ENCODE data around the gene WNT3.
"Not testable (repeated sequence)": the region's sequence is repeated elsewhere in the genome, so short reads cannot be mapped to it uniquely, and the experiment has no call there.

The WNT3 gene, protein sequence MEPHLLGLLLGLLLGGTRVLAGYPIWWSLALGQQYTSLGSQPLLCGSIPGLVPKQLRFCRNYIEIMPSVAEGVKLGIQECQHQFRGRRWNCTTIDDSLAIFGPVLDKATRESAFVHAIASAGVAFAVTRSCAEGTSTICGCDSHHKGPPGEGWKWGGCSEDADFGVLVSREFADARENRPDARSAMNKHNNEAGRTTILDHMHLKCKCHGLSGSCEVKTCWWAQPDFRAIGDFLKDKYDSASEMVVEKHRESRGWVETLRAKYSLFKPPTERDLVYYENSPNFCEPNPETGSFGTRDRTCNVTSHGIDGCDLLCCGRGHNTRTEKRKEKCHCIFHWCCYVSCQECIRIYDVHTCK

DNA sequence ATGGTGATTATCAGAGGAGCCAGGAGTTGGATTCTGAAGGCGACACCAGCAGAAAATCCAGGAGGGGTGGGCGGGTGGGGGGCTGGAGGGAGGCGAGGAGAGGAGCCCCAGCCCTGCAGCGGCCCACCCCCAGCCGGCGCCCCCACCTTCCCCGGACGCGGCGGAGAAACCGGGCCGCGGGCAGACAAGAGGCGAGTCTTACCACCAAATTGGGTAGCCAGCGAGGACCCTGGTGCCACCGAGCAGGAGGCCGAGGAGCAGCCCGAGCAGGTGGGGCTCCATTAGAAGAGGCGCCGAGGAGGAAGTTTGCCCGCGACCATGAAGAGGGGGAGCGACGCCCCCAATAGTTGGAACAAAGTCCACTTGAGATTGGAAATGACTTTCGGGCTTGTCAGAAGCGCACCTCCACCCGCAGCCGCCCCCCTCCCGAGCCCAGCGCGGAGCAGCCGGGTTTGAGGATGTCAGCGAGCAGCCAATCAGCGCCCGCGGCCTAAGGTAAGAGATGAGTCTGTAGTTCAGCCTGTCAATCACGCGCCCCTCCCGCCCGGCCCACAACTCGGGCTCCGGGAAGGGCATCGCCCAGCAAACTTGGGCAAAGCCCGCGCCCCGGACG is at the start of gene WNT3:
Gene WNT3 (minus strand): TSS at position 377 of the 613 bp plus-strand sequence. CDS start 95 bp downstream, at position 282.
- DNase-seq (ENCODE audit: low read depth in 2 of 2), result peak; percentile 39 to 51

DNA sequence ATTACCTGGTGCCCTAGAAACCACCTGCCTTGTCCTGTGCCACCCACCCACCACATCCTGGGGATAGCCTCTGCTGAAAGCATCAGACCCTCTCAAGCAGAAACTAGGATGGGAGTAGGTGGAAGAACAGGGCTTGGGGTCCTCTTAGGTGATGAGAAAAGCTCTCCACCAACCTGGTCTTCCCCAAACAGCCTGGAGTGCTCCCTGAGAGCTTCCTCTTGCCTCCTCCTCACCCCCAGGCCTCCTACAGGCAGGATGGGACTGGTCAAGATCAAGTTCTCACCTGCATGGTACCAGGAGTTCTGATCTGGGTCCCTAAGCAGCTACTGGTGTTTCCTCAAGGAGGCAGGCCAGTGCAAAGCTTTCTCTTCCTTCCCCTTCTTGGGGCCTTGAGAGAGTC is 48.3 kb upstream of the WNT3 start:
- DNase-seq (ENCODE audit: low read depth in 2 of 2), result no peak

DNA sequence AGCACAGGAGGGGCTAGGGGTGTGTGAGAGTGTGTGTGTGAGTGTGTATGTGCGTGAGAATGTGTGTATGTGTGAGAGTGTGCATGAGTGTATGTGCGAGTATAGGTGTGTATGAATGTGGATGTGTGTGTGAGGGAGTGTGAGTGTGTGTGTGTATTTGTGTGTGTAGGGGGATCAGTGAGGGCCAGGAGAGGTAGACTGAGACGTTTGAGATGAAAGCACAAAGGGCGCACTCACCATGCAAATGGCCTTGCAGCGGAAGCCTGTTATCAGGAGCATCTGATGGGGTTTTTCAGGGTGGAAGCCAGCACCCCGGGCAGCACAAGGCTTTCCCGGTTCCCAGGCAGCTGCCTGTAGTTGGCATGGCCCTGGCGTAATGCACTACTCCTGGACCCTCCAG is 47.8 kb upstream of the WNT3 start:
- DNase-seq (ENCODE audit: low read depth in 2 of 2), result no peak

DNA sequence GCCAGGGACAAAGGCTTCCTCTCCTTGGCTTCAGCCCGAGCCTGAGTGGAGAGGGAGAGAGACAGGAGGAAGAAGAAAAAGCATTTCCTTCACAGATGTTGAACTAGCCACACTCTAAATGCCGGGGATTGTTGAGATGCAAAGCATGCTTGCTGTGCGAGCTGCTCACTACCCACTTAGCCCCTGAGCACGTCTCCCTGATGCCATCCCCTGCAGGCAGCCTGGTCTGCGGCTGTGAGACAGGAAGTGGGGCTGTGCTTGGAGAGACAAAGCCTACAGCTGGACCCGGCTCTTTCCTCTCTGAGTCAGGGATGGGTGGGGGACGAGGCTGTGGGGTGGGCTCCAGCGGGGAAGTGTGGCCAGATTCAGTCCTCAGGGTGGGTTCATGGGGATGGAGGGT is 46.6 kb upstream of the WNT3 start:
- no peak for DNase-seq (ENCODE audit: low read depth in 2 of 2)

DNA sequence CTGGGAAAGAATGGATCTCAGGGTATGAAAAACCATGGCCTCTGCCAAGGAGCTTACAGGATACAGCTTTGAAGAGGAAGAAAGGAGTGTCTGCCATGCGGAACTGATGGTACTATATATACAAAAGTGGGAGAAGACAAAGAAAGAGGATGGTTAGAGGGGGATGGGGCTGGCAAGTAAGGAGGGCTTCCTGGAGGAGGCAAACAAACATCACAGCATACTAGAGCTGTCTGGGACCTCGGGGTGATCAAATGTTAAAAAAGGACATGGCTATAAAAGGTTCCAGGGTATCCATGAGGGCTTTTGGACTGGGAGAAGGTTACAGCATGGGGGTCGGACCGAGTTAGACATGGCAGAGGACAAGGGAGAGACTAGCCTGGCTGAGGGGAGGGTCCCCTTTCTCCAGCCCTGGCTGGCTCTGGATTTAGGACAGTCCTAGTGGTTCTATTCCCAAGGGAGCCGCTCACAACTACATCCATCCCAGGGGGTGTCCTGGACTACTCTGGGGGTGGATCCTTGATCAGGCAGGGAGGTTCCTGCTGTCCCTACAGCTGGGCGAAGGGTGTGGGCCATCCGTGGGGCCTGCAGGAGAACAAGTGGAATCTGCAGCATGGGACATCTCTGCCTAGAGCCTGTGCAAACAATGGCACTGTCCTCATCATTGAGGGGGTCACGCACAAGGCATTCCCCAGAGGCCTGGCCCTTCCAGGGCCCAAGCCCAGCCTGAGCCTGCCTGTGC is 45.1 kb upstream of the WNT3 start:
- DNase-seq (ENCODE audit: low read depth in 2 of 2), result no peak

DNA sequence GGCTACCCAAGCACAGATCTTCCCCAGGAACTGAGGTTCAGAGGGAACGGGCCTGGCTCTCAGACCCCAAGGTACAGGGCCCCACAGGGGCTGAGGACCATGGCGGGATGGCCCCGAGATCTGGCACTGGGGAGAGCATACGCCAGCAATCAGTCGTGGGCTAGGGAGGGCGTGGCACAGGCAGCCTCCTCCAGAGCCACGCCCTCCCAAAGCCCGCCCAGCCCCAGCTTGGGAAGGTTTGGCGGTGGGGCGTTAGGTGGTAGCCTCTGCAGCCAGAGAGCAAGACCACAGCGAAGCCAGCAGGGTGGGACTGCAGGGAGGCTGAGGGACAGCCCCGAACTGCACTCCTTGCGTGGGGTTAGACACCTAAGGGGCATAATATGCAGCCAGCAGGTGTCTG is 44.5 kb upstream of the WNT3 start:
- DNase-seq (ENCODE audit: low read depth in 2 of 2), result no peak

DNA sequence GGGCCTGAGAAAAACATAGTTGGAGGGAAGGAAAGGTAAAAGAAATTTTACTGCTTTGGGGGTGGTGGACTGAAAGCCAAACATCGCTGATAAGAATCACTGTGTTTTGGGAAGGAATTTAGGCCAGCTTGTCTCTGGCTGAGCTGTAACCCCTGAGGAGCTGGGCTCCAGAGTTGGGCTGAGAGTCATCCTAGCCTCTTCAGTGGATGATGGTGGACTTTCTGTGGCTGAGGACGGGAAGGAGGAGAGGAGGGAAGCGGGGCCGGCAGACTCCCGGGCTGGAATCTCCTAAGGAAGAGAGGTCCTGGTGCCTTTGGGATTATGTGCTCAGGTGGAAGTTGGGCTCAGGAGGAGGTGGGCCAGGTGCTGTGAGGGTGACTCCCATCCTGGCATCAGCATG is 41.5 kb upstream of the WNT3 start:
- no peak for DNase-seq (ENCODE audit: low read depth in 2 of 2)

DNA sequence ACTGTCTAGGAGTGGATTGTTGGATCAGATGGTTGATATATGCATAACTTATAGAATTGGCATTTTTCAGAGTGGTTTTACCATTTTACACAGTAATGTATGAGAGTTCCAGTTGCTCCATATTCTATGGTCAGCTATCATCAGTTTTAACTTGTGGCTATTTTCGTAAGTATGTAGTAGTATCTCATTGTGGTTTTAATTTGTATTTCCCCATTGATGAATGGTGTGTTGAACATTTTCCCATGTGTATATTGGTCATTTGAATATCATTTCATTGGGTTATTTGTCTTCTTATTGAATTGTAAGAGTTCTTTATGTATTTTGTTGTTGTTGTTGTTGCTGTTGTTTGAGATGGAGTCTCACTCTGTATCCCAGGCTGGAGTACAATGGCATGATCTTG is 39.1 kb upstream of the WNT3 start:
- no peak for DNase-seq (ENCODE audit: low read depth in 2 of 2)

DNA sequence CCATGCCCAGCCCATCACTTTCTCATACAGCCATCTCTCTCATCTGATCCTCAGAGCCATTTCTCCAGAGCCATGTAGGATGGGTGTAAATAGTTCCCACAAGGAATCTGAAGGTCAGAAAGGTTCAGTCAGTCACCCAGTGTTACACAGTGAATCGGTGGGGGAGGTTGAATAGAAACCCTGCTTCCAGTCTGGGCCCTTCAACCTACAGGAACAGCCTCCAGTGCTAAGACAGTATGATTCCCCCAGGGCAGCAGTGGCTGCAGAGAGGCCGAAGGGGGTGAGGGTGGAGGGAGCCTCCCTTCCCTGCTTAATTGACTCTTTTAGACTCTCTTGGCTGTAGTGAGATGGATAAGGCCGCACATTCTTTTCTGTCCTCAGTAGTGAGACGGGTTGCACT is 36.5 kb upstream of the WNT3 start:
- no peak for DNase-seq (ENCODE audit: low read depth in 2 of 2)

DNA sequence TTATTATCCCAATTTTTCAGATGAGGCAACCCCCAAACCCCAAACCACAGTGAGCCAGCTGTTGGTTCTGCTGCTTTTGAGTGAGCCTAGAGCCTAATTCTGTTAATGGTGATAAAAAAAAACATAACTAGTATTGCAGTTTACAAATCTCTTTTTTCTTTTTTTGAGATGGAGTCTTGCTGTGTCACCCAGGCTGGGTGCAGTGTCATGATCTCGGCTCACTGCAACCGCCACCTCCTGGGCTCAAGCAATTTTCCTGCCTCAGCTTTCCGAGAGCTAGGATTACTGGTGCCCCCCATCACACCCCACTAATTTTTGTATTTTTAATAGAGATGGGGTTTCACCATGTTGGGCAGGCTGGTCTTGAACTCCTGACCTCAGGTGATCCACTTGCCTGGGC is 36.0 kb upstream of the WNT3 start:
- DNase-seq (ENCODE audit: low read depth in 2 of 2), result no peak

DNA sequence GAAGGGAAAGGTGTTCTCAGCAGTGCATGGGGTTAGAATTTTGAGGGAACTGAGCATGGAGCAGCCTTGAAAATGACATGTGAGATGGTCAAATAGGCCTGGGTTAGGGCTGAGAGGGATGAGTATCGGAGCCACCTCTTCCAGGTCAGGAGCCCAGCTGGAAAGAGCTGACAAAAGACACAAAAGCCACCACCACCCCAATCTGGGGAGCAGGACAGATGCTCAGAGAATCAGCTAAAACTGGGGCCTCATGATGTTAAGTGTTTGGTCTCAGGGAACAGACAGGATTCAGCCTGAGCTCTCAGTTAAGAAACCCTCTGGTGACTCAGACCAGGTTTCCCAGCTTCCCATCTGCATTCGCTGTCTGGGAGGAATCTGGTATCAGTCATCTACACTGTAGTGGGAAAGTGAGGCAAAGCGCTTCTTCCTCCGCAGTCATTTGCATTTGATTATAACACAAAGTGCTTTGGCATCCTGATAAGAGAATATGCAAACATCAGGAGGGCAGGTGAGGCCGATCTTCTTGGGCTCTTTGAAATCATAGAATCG is 35.5 kb upstream of the WNT3 start:
- DNase-seq (ENCODE audit: low read depth in 2 of 2), result no peak

DNA sequence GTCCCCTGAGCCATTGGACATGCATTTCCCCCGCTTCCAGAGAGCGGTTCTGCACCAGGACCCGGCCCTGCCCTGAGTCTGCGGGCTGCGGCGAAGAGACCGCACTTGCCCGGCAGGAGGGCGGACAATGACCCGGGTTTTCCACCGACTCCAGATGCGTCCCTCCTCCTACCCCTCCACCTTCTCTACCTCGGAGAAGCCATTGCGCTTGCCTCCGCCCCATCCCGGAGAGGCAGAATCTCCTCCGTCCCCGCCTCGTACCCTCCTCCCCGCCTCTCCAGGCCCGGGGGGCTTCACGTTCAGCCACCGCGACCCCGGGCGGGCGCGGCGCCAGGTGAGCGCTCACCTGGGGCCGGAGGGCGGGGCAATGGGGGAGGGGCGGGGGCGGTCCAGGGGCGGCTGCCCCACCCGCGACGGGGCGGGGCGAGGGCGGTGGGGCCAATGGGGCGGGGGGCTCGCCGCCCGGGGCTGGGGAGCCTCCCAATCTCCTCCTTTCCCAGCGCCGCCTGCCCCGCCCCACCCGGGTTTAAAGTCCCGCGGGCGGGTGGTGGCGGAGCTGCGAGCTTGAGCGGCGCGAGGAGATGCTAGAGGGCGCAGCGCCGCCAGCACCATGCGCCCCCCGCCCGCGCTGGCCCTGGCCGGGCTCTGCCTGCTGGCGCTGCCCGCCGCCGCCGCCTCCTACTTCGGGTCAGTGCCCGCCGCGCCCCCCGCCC is 32.7 kb upstream of the WNT3 start, which contains the start of gene WNT9B:
Gene WNT9B (plus strand): TSS at position 555 of the 713 bp plus-strand sequence. CDS start 56 bp downstream, at position 611.
- no peak for DNase-seq (ENCODE audit: low read depth in 2 of 2)

DNA sequence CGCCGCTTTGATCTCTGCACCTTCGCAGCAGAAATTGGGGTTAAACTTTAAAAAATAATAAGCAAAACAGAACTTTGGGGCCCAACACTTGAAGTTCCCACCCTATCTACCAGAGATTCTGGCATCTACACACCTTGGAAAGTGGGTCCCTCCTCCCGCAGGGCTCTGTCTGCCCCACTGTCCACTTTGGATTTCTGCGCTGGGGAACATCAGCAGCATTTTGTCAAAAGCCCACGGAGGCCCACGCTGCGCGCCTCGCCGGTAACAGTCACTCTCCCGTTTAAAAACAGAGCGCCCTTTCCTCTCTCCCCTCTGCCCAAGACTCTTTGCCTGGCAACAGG is 32.2 kb upstream of the WNT3 start:
- no peak for DNase-seq (ENCODE audit: low read depth in 2 of 2)

DNA sequence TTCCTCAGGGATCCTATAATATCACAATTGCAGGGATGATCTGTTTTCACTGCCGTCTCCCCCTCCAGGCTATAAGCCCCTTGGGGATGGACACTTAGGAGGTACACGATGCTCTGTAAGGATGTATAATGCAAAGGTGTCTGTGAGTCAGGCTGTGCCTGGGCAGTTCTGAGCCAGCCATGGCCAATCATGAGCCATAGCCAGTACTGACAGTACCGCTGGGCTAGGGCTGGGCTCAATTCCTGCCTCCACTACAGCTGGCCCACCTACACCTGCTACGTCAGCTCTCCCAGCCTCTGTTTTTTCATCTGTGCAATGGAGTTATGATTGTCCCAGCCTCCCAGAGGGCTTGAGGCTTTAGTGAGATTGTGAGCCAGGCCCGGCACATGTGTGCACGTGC is 30.0 kb upstream of the WNT3 start:
- no peak for DNase-seq (ENCODE audit: low read depth in 2 of 2)

DNA sequence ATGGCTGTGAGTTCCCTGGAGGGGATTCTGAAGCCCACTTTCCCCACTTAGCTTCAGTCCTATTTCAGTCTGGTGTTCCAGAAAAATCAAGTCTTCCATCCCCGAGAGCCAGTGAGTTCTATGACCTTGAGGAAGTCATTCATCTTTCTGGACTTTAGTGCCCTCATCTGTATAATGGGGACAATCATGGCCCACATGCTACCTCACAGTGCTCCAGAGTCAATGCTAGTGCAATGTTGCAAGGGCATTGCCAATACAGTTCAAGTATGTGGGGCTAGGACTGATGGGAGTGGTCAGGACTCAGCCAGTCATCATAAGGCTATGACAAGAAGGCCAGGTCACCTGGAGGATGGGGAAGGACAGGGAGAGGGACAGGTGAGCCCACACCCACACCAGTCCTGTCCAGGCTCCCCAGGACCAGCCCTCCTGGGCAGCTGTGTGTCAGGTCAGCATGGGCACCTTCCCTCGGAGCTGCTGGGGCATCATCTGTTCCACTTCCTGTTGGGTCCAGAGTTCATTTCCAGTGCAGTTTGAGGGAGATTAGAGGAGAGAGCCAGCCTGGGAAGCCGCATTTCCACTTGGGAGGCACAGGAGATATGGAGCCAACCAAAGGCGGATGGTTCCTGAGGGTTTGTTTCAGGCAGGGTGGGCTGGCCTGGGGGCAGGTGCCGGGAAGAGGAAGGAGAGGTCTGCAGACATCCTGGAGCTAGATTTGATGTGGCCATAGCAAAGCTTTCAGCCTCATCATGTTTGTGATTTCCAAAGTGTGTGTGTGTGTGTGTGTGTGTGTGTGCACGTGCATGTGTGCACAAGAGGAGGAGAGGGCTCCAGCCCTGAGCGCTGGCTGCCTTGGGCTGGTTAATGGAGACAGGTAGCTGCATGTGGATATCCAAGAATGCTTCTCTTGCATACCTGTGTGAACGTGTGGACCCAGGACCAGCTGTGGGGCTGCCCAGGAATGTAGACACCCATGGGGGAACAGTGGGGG is 29.0 kb upstream of the WNT3 start:
- DNase-seq (ENCODE audit: low read depth in 2 of 2), result no peak

DNA sequence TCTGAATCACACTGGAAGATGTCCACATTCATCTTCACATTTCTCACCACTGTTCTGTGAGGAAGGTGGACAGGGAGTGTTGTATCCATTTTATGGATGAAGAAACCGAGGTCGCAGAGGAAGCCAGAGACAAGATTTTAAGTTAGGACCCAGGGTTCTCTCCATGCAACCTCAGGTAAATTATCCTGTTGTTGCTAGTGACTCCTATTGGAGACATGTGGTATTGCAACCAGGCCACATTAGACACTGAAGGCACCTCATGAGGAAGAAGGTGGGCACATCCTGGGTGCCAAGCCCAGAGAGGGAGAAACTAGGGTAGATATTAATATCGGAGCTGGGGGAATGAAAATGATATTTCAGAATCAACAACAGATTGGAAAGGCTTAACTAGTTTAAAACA is 24.3 kb upstream of the WNT3 start:
- no peak for DNase-seq (ENCODE audit: low read depth in 2 of 2)

DNA sequence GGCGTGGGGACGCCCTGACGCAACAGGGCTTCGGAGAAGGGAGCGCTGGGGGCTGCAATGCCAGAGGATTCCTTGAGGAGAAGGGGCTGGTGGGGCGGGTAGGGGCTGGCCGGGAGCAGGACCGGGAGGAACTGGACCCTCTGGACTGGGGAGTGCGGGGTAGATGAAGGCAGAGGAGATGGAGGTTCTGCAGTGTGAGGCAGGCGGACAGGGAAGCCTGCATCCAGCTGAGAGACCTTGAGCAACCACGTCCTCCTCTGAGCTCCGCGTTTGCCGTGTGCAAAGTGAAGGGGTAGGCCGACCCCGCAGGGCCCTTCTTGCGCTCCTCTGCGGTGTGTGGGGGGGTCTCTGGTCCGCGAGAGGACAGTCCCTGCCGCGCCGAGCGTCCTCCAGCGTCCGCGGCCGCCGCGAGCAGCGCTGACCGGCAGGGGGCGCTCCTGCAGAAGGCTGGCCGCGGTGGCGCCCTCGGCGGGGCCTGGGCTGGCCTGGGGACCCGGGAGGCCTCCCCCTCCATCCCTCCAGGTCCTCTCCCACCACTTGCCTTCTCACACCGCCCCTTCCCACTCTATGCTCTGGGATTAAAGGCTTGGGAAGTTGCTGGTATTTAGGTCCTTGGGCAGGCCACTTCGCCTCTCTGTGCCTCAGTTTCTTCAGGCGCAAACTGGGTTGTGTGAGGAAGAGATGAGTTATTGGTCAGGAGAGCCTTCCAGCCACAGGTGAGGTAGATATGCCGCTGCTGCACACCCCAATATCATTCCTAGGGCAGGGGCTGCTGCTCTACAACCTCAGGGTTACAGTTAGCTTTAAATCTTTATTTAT is 23.3 kb upstream of the WNT3 start:
- peak in 1 of 2 donors; percentile 29 for DNase-seq (ENCODE audit: low read depth in 2 of 2)

DNA sequence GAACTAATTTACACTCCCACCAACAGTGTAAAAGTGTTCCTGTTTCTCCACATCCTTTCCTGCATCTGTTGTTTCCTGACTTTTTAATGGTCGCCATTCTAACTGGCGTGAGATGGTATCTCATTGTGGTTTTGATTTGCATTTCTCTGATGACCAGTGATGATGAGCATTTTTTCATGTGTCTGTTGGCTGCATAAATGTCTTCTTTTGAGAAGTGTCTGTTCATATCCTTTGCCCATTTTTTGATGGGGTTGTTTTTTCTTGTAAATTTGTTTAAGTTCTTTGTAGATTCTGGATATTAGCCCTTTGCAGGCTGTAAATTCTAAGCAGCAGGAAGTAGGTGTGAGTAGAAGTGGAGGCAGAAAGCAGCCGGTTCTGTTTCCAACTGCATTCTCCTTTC is 22.1 kb upstream of the WNT3 start:
- not testable (repeated sequence) for DNase-seq (ENCODE audit: low read depth in 2 of 2)

DNA sequence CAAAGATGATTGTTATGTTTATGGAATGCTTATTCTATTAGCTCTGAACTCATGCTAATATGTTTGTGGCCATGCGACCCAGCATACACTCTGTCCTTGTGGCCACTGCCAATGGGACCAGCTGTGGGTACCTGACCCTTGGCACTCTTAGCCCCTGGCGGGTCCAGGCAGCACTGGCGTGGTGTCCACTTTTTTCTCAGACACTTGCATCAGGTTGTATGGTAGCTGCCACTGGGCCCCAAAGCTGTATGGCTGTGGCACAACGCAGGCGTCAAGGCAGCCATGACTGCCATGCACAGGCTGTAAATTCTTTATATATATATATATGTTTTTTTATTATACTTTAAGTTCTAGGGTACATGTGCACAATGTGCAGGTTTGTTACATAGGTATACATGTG is 20.7 kb upstream of the WNT3 start:
- no peak for DNase-seq (ENCODE audit: low read depth in 2 of 2)

DNA sequence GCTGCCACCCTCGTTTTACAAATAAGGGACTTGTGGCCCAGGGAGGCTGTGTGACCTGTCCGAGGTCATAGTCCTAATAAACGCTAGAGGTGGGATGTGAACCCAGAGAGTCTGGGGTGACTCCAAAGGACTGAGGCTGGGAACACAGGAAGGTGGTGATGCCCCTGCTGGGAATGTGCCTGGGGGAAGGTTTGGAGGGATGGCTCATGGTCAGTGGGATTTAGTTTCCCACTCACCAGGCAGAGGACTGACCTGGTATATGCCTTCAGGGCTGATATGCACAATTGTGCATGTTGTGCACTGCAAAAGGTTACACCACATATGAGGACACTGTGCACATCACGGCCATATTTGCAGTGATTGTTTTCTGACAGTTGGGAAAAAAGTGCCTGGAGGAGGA is 19.0 kb upstream of the WNT3 start:
- DNase-seq (ENCODE audit: low read depth in 2 of 2), result no peak
